NCI-H187 treated with DMSO at 0.1 percent for 48 hours (cell line): ENCODE data around the gene PPIB.
"Not testable (repeated sequence)": the region's sequence is repeated elsewhere in the genome, so short reads cannot be mapped to it uniquely, and the experiment has no call there.

Experiments
- DNase-seq: peaks from one replicate; lab custom pipeline; 2025; lab: John Stamatoyannopoulos, UW

The PPIB gene

GRCh38 chr15:64141798-64142512 is 20.9 kb downstream of the PPIB start:
- DNase-seq: no peak

- DNase-seq: no peak
These were observed 24.4 kb downstream of the PPIB start for GRCh38 chr15:64138331-64138941.

- DNase-seq: no peak
These were observed 25.5 kb downstream of the PPIB start for GRCh38 chr15:64137226-64137833.

GRCh38 chr15:64136347-64136746 is 26.5 kb downstream of the PPIB start:
- no peak for DNase-seq

- DNase-seq: no peak
These were observed 28.4 kb downstream of the PPIB start for GRCh38 chr15:64134345-64134829.

GRCh38 chr15:64133623-64134344 is 29.0 kb downstream of the PPIB start:
- no peak for DNase-seq

GRCh38 chr15:64132217-64132616 is 30.6 kb downstream of the PPIB start:
- DNase-seq: no peak

- no peak for DNase-seq
These were observed 31.3 kb downstream of the PPIB start for GRCh38 chr15:64131547-64131946.

GRCh38 chr15:64130159-64130558 is 32.7 kb downstream of the PPIB start:
- DNase-seq: no peak

- no peak for DNase-seq
These were observed 35.1 kb downstream of the PPIB start for GRCh38 chr15:64127521-64128270.

- DNase-seq: no peak
These were observed 36.8 kb downstream of the PPIB start for GRCh38 chr15:64125978-64126377.

- no peak for DNase-seq
These were observed 39.9 kb downstream of the PPIB start for GRCh38 chr15:64122936-64123351.

GRCh38 chr15:64122444-64122843 is 40.4 kb downstream of the PPIB start:
- DNase-seq: no peak

- no peak for DNase-seq
These were observed 41.2 kb downstream of the PPIB start for GRCh38 chr15:64121614-64122013.

GRCh38 chr15:64120322-64120721 is 42.5 kb downstream of the PPIB start:
- not testable (repeated sequence) for DNase-seq

GRCh38 chr15:64117759-64118487 is 44.9 kb downstream of the PPIB start:
- DNase-seq: no peak

GRCh38 chr15:64112904-64113303 is 49.9 kb downstream of the PPIB start:
- no peak for DNase-seq

GRCh38 chr15:64112073-64112772 is 50.6 kb downstream of the PPIB start:
- no peak for DNase-seq

GRCh38 chr15:64111679-64112050 is 51.2 kb downstream of the PPIB start:
- no peak for DNase-seq

- no peak for DNase-seq
These were observed 51.7 kb downstream of the PPIB start for GRCh38 chr15:64110950-64111678.
